ENCODE measurements around the gene BRAF.
"Not testable (repeated sequence)": the region's sequence is repeated elsewhere in the genome, so short reads cannot be mapped to it uniquely, and the experiment has no call there.

The BRAF gene

GRCh38 chr7:140763166-140763565 lies 161.6 kb downstream of the BRAF start:
- DNase-seq: not testable (repeated sequence)

- DNase-seq: not testable (repeated sequence)
These were observed 163.4 kb downstream of the BRAF start for GRCh38 chr7:140761375-140761774.

GRCh38 chr7:140754506-140754905 lies 170.2 kb downstream of the BRAF start:
- DNase-seq: no peak

- peak; percentile 11 for DNase-seq
These were observed 172.2 kb downstream of the BRAF start for GRCh38 chr7:140752533-140752932.

DNA sequence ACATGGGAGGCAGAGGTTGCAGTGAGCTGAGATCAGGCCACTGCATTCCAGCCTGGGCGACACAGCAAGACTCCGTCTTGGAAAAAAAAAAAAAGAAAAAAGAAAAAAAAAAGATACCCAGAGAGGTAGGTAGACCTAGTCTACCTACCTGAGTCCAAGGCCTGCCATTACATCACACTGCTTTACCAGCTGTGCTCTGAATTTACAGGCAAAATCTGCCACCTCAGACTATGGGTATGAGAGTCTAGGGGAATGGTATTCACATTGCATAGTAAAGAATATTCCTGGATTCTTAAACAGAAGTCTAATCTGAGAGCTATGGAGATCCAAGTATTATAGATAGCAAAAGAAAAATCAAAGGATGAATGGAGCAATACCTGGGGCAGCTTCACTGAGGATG lies 178.0 kb downstream of the BRAF start:
- DNase-seq: no peak

GRCh38 chr7:140745266-140746058 lies 179.3 kb downstream of the BRAF start:
- no peak for DNase-seq

GRCh38 chr7:140744005-140744404 lies 180.7 kb downstream of the BRAF start:
- no peak for DNase-seq

DNA sequence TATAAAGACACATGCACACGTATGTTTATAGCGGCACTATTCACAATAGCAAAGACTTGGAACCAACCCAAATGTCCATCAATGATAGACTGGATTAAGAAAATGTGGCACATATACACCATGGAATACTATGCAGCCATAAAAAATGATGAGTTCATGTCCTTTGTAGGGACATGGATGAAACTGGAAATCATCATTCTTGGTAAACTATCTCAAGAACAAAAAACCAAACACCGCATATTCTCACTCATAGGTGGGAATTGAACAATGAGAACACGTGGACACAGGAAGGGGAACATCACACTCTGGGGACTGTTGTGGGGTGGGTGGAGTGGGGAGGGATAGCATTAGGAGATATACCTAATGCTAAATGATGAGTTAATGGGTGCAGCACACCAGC lies 181.5 kb downstream of the BRAF start:
- not testable (repeated sequence) for DNase-seq

DNA sequence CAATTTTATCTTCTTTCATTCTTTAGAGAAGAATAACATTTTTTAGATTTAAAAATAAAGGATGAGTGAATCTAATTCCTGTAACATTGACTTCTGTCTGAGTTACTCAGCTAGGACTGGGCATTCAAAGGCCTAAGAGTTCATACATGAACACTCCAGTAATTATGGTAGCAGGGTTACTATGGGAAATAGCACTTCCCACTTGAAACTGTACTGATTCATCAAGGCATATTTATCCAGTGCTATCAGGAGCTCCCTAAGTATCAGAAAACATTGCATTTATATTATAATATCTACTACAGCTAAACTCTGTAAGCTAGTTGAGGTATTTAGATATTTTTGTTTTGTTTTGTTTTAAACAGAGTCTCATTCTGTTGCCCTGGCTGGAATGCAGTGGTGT lies 186.4 kb downstream of the BRAF start:
- DNase-seq: no peak

DNA sequence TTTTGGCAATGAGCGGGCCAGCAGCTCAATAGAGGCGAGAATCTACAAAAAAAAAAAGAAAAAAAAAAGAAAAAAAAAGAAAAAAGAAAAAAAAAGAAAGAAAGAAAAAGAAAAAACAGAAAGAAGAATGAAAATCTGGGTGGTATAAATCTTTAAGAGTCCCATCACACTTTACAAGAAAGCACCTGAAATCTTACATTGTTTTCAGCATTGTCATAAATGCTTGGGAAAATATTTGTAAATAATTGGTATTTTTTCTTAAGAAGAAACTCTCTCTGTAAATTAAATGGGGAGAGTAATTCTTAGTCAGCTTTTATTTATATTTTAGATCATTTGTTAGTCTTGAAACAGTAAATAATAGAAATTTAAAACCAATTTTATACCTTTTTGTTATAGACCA lies 190.0 kb downstream of the BRAF start:
- DNase-seq: no peak

- DNase-seq: no peak
These were observed 190.6 kb downstream of the BRAF start for GRCh38 chr7:140734096-140734495.

DNA sequence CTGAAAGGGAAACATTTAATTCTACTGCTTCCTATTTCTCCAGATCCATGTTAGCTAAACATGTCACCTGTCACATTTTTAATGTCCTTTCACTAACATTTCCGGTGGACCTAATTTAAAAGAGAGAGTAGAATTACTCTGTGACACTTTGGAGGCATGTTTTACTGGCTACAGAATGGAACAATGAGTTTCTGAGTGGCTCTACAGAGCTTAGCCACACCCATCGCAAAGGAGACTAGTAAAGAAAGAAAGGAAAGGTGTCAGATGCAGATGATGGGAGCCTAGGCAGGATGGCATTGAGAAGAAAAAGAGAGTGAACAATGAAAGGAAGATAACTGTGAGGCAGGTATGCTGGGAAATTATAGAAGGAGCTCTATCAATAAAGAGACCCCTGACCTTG lies 192.3 kb downstream of the BRAF start:
- peak; percentile 21 for DNase-seq

DNA sequence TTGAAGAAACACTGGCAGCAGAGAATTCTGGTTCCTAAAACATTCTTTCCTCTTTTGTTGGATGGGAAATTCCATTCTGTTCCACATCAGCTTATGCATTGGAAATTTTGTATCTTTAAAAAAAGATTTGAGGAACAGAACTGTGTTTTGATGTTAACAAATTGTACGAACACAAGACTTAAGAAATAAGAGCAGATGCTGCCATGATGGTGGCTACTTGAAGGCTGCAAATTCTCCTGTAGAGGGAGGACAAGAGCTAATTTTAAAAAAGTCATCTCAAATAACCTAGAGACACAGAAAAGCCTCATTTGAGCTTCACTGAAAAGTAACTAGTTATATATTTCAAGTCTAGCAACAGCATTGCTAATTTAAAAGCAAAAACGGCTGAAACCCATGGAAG lies 198.4 kb downstream of the BRAF start:
- DNase-seq: peak; percentile 30

- no peak for DNase-seq
These were observed 200.0 kb downstream of the BRAF start for GRCh38 chr7:140724706-140725105.

- DNase-seq: no peak
These were observed 201.2 kb downstream of the BRAF start for GRCh38 chr7:140723574-140723973.

DNA sequence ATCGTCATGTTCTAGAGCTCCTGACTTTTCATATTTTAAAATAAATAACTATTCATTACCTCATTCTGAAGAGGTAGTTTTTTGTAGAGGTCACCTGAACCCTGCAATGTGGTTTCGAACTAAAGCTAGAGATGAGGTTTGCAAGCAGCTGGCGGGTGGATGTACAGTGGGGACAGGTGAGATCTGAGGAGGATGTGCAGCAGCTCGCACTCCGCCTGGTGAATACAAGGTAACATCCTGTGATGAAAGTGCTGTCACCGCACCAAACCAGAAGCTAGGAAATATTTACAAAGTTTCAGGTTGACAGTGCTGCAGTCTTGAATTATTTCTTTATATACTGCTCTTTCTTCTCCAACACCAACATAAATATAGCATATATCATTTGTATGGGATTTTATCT lies 201.7 kb downstream of the BRAF start:
- DNase-seq: no peak

GRCh38 chr7:140722254-140722653 lies 202.5 kb downstream of the BRAF start:
- no peak for DNase-seq

GRCh38 chr7:140719721-140720120 lies 205.0 kb downstream of the BRAF start:
- DNase-seq: no peak

- DNase-seq: no peak
These were observed 210.2 kb downstream of the BRAF start for GRCh38 chr7:140714331-140715040.

DNA sequence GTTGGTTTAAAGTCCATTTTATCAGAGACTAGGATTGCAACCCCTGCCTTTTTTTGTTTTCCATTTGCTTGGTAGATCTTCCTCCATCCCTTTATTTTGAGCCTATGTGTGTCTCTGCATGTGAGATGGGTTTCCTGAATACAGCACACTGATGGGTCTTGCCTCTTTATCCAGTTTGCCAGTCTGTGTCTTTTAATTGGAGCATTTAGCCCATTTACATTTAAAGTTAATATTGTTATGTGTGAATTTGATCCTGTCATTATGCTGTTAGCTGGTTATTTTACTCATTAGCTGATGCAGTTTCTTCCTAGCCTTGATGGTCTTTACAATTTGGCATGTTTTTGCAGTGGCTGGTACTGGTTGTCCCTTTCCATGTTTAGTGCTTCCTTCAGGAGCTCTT lies 212.3 kb downstream of the BRAF start:
- DNase-seq: not testable (repeated sequence)

GRCh38 chr7:140708764-140709163 lies 216.0 kb downstream of the BRAF start:
- not testable (repeated sequence) for DNase-seq

DNA sequence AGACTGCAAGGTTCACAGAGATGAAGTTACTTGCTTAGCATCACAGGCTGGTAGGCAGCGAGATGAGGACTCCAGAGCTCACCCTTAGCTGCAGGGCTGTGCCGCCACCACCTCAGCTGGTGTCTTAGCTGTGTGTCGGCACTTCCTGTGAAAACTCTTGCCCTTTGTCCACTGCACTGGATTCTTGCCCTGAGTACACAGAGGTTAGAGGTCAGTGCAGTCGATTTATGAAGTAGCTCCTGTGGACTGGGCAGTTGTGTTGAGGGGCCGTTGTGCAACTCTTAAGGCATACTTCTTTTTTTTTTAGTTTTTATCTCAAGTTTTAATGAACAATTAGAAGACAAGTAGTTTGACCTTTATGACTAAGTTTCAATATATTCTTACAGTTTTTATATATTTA lies 217.6 kb downstream of the BRAF start:
- DNase-seq: no peak

DNA sequence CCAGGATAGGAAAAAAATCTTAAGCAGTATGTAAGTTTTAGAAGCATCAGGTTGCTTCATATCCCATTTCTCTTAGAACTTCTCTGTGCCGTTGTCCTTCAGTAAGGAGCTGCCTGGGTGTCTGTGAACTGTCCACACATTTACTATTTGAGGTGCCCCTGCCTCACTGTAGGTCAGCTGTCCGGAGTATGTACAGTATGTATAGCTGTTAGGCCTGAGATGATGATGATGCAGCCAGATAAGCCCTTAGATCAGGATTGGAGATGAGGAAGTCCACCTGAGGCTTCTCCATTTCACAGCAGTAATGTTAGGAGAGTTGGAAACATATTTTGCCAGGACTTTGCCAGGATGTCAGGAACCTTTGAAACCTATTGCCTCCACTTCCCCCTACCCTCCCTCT lies 220.5 kb downstream of the BRAF start:
- DNase-seq: no peak

- no peak for DNase-seq
These were observed 222.0 kb downstream of the BRAF start for GRCh38 chr7:140702774-140703173.

DNA sequence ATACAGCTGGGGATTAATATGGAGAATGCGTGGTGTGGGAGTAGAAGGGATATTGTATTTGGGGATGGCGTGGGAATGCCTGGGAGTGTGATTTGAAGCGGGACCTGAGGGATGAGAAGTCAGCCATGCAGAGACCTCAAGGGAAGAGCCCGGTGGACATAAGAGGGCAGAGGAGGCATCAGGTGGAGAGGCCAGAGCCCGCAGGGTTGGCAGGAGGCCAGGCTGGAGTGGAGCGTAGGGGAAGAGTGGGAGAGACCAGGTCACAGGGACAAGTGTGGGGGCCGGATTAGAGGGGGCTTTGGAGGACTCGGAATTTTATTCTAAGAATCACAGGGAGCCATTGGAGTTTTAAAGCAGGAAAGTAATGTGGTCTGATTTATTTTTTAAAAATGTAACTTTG lies 226.3 kb downstream of the BRAF start:
- DNase-seq: peak; percentile 15
